Activated B cell treated with CpG ODN at 0.5 μM for 24 hours (primary cell): ENCODE measurements around the gene CARS2. TPM values are rescaled to one million over a fixed set of nuclear protein-coding genes. Genes with fewer than 3 reads are reported as not detected.

Experiments
- ATAC-seq: fragments of 200-7000 bp; cut with Tn5 transposase; one replicate; pipeline ENCODE4 v1.10.0; 2021; ENCODE audit warnings: low read depth, mild to moderate bottlenecking, moderate library complexity
- CTCF ChIA-PET: fragments of 350-600 bp; sonication (Branson Sonifier 250); formaldehyde crosslinking; loops from one replicate; lab custom pipeline; 2021; ENCODE audit warnings: antibody characterized with exemption; lab: Charles Lee
- POLR2A ChIA-PET: fragments of 350-600 bp; sonication (Branson Sonifier 250); formaldehyde crosslinking; loops from one replicate; lab custom pipeline; 2021; ENCODE audit warnings: antibody characterized with exemption; lab: Charles Lee
- DNase-seq: peaks from one replicate; pipeline ENCODE4 v3.0.0; 2022
- H3K27ac Mint-ChIP-seq: one replicate; pipeline ENCODE4 v1.8.0; 2020; ENCODE audit warnings: mixed read lengths
- H3K27me3 Mint-ChIP-seq: one replicate; pipeline ENCODE4 v1.8.0; 2021; ENCODE audit warnings: mixed read lengths
- H3K36me3 Mint-ChIP-seq: one replicate; pipeline ENCODE4 v1.8.0; 2021; ENCODE audit warnings: low read depth, mixed read lengths
- H3K4me1 Mint-ChIP-seq: one replicate; pipeline ENCODE4 v1.8.0; 2021; ENCODE audit warnings: mixed read lengths
- H3K4me3 Mint-ChIP-seq: one replicate; pipeline ENCODE4 v1.8.0; 2020; ENCODE audit warnings: mild to moderate bottlenecking, mixed read lengths
- H3K9me3 Mint-ChIP-seq: one replicate; pipeline ENCODE4 v1.8.0; 2020; ENCODE audit warnings: mixed read lengths
- CTCF ChIP-seq: fragments of 200-600 bp; IDR thresholded peaks from one replicate; pipeline ENCODE4 v1.8.0; 2022; ENCODE audit warnings: antibody characterized with exemption, mild to moderate bottlenecking
- intact Hi-C: fragments of 100-400 bp; cut with micrococcal nuclease; formaldehyde crosslinking; loops from one replicate; pipeline ENCODE4 v1.15.1; 2024
- total RNA-seq: library from RNA; stranded (reverse); gene quantifications from 2 replicates; pipeline ENCODE4 v1.2.3, GENCODE V29; 2022

The CARS2 gene
- total RNA-seq, 1 donor from 2014 or later = 115 TPM

DNA sequence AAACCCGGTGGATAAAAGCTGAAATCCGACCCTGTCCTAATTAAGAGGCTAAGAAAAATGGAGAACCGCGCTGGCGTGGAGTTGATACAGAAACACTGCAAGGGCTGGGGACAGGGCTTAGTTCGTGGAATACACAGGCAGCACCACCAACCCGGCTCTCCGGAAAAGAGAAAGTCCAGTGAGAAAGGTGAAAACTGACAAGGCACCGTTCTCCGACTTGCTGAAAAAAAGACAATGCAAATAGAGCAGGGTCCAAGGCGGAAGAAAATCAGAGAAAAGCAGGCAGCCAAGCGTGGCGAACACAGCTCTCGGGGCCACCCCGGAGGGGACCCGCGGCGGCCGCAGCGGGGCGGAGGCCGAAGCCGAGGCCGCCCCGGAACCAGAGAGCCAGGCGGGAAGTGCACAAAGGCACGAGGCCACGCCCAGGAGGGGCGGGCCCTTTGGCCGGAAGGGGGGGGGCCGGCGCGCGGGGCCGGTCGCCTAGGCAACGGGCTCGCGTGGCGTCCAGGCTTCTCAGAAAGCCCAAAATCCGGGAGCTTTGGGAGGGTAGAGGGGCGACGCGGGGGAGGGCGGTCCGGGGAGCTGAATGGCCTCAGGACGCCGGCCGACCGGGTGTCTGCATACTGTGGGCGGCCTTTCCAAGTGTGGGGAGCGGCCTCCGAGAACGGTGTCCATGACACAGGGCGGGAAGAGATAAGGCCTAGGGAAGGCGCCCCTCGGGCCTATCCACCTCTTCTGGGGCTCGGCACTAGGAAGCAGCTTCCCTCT is 6.3 kb upstream of the CARS2 start:
- Mint-ChIP-seq H3K27me3 (no peaks in the 10 kb centered on the region), H3K27ac (peak overlapping the region; percentile 99), H3K4me1 (peaks cover 24% of the 10 kb centered on the region), H3K36me3 (peaks cover 14% of the 10 kb centered on the region), H3K4me3 (peak overlapping the region; percentile 98), H3K9me3 (no peaks in the 10 kb centered on the region)
- no peak for TF ChIP-seq CTCF
- peak; percentile 25 for ATAC-seq
- CTCF ChIA-PET = interaction anchor here (0.8 to 1.8 kb wide), 5 partner anchors 32 to 119 kb away, joined by 3 to 8 read pairs (median 6); no protein-coding TSS in a partner anchor
- intact Hi-C loops = loop anchor here (5.0 to 10.0 kb wide), 4 partner anchors 55 to 1873 kb away; partner anchors contain the start of genes IRS2 and TUBGCP3
- DNase-seq = peak; percentile 78
- POLR2A ChIA-PET = interaction anchor here (0.6 to 6.8 kb wide), 26 partner anchors 10 to 514 kb away, joined by 3 to 169 read pairs (median 4); partner anchors contain the start of genes ANKRD10 and NAXD

DNA sequence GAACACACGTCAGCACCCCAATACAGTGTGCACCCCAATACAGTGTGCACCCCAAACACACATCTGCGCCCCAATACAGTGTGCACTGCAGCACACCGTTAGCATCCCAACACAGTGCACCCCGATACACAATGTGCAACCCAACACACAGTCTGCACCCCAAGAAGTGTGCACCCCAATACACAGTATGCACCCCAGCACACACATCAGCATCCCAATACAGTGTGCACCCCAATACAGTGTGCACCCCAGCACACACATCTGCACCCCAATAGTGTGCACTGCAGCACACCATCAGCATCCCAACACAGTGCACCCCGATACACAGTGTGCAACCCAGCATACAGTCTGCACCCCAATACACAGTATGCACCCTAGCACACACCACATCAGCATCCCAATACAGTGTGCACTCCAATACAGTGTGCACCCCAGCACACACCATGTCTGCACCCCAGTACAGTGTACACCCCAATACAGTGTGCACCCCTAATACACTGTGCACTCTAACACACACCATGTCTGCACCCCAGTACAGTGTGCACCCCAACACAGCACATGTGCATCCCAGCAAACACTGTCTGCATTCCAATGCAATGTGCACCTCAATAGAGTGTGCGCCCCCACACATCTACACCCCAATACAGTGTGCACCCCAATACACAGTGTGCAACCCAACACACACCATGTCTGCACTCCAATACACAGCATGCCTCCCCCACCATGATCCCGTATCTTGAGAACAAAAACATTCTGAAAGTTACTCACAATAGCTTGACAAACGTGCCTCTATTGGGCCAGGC is 855 bp upstream of the CARS2 start:
- peak overlapping the region; percentile 76 for H3K27ac Mint-ChIP-seq
- DNase-seq (no peak), ATAC-seq (no peak)
- H3K4me1 Mint-ChIP-seq = peaks cover 46% of the 10 kb centered on the region
- no peaks in the 10 kb centered on the region for H3K9me3 Mint-ChIP-seq
- H3K36me3 Mint-ChIP-seq = peaks cover 20% of the 10 kb centered on the region
- CTCF ChIA-PET = interaction anchor here (2.3 kb wide), 1 partner anchor 62 kb away, joined by 8 read pairs; no protein-coding TSS in a partner anchor
- POLR2A ChIA-PET = interaction anchor here (1.4 to 3.2 kb wide), 4 partner anchors 8 to 207 kb away, joined by 4 to 36 read pairs (median 15); no protein-coding TSS in a partner anchor
- no peak for TF ChIP-seq CTCF
- intact Hi-C loops = loop anchor here (1.0 kb wide), 3 partner anchors 9 to 61 kb away; no protein-coding TSS in a partner anchor
- H3K4me3 Mint-ChIP-seq = peak overlapping the region; percentile 80
- H3K27me3 Mint-ChIP-seq = no peaks in the 10 kb centered on the region

GRCh38 chr13:110705356-110705825 is 525 bp downstream of the CARS2 start:
- no peak for TF ChIP-seq CTCF
- peak overlapping the region; percentile 92 for H3K27ac Mint-ChIP-seq
- H3K4me1 Mint-ChIP-seq = peaks cover 42% of the 10 kb centered on the region
- peaks cover 34% of the 10 kb centered on the region for H3K36me3 Mint-ChIP-seq
- ChIA-PET CTCF (interaction anchor here (0.8 to 2.3 kb wide), 2 partner anchors 24 to 61 kb away, joined by 3 to 8 read pairs; no protein-coding TSS in a partner anchor), POLR2A (interaction anchor here (0.7 to 3.2 kb wide), 4 partner anchors 10 to 48 kb away, joined by 3 to 36 read pairs (median 15); no protein-coding TSS in a partner anchor)
- no peaks in the 10 kb centered on the region for H3K27me3 Mint-ChIP-seq
- intact Hi-C loops = no loop called here
- DNase-seq (no peak), ATAC-seq (no peak)
- H3K4me3 Mint-ChIP-seq = peak overlapping the region; percentile 94
- H3K9me3 Mint-ChIP-seq = no peaks in the 10 kb centered on the region

GRCh38 chr13:110702591-110703526 is 3.1 kb downstream of the CARS2 start:
- Mint-ChIP-seq H3K4me3 (no peak overlapping the region), H3K4me1 (peaks cover 62% of the 10 kb centered on the region), H3K36me3 (peaks cover 58% of the 10 kb centered on the region), H3K27ac (peak overlapping the region; percentile 12), H3K27me3 (no peaks in the 10 kb centered on the region), H3K9me3 (no peaks in the 10 kb centered on the region)
- intact Hi-C loops = no loop called here
- TF ChIP-seq CTCF = no peak
- ATAC-seq (no peak), DNase-seq (no peak)
- CTCF ChIA-PET = interaction anchor here (2.4 kb wide), 1 partner anchor 58 kb away, joined by 9 read pairs; no protein-coding TSS in a partner anchor
- POLR2A ChIA-PET = interaction anchor here (0.7 to 1.5 kb wide), 3 partner anchors 10 to 32 kb away, joined by 3 to 6 read pairs (median 4); no protein-coding TSS in a partner anchor
